Left lobe of liver (tissue), 2 donors: ENCODE results near the gene SCAMP2. TPM values are rescaled to one million over a fixed set of nuclear protein-coding genes. Genes with fewer than 3 reads are reported as not detected.
A peak's percentile ranks its signal among the peaks of the same experiment; 100 is the strongest.

ENCODE experiments used
- ATAC-seq: fragments of 200-7000 bp; cut with Tn5 transposase; one replicate; pipeline ENCODE4 v1.9.1; 2020; ENCODE audit warnings: mild to moderate bottlenecking, moderate library complexity
- DNase-seq: peaks from one replicate; pipeline ENCODE4 v3.0.0-alpha.2; 2020; ENCODE audit warnings: low spot score
- total RNA-seq: library from RNA; stranded (reverse); gene quantifications from one replicate; pipeline ENCODE4 v1.2.1, GENCODE V29; 2021
- donor health status: DM: no; HTN: no; CAD: no; lungs with moderate emphysema.
- donor health status: DM: no; HTN: yes; CAD: no.

SCAMP2 gene
- total RNA-seq, 1 donor from 2014 or later = 36.1 TPM

DNA sequence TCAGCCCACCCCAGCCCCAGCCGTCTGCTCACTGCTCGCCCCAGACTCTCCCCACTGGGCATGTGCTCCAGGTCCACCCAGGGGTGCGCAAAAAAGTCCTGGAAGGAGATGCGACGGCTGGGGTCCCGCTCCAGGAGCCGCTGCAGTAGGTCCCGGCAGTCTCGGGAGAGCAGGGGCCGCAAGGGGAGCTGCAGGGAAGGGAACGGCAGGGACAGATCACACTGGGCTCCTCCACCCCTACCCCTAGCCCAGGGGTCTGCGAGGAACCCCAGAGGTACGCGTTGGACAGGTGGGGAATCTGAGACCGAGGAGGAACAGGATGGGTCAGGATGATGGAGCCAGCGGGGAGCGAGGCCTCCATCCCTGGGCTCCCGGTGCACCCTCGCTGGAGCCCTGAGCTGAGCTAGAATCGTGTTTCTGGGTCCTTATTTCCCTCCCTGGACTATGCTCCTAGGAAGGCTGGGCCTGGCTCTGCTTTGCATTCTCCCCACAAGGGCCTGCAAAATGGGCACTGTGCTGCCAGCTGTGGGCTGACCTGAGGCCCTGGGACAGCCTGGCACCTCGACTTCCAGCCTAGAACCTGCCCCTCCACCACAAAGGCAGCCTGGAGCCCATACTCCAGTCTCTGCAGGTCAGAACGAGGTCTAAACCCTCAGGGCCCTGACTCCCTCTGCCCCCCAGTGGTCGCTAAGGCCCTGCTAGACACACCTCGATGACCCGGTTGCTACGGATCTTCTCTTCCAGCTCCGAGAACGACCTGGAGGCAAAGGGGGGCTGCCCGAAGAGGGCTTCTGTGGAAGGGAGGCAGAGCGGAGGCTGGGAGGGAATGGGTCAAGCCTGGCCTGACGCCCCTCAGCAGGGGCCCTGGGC is 33.4 kb downstream of the SCAMP2 start:
- DNase-seq = no peak
- no peak for ATAC-seq

DNA sequence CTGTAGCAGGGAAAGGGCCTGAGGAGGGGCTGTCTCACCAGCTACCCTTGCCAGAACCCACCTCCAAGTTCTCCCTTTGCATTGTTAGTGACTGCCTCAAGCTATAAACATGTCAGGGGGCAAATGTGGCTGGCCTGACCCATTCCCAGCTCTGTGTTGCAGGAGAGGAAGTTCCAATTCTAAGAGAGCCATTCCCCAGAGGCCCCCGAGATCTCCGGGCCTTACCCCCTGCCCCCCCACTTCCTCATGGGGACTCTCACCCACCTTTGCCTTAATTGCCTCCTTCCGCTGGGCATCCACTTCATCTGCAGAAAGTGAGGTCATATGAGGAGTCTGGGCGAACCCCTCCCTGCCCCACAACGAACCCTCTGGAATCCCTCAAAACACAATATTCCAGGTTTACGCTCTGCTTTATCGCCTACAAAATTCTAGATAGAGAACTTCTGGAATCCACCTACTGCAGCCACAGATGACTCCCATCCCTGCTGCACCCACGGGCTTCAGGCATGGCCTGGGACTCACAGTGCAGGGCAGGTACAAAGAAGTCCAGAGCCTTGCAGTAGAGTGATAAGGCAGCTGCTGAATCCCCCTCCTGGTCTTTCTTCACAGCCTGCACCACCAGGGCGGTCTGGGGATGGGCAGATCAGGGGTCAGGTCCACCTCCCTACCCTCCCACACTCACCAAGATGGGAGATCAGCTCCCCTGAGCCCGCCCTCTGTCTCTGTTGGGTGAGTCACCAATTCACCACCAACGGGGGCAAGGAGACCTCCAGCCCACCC is 34.2 kb downstream of the SCAMP2 start:
- no peak for DNase-seq
- no peak for ATAC-seq

DNA sequence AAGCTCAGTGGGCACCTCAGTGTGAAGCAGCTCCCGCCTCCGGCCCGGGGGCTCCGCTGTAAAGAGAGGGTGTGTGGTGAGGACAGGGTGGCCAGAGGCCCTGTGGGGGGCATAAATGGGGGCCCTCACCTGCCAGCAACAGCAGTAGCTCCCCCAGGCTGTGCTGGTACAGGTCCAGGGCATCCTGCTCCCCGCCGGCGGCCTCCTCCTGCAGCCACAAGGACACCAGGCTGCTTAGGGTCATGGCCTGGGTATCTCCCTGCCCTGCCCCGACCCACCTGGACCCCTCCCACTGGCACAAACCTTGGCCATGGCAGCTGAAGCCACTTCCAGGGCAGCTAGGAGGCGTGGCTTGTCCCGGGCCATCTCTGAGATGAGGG is 35.0 kb downstream of the SCAMP2 start:
- ATAC-seq (no peak), DNase-seq (no peak)

DNA sequence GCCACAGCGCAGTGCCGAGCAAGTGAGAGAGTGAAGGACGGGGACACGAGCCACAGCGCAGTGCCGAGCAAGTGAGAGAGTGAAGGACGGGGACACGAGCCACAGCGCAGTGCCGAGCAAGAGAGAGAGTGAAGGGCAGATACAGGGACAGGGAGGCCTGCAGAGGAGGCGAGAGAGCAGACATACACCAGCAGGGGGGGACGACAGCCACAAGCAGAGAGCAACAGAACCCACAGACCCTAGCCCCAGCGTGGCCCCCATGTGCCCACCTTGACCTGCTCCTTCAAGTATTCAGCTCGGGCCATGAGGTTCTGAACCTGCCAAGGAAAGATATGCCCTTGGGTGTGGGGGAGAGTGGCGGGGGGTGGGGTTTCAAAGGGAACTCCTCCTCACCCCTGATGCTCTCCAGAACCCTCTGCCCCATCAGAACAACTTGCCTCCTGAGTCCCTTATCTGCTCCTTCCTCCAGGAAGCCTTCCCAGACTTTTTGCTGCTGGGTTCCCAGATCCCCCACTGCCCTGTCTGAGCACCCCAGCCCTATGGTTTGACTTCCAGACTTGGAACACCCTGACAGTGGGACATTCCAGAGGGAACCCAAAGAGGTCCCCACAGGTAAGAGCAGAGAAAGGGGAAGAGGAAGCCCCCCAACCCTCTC is 35.6 kb downstream of the SCAMP2 start:
- no peak for DNase-seq

DNA sequence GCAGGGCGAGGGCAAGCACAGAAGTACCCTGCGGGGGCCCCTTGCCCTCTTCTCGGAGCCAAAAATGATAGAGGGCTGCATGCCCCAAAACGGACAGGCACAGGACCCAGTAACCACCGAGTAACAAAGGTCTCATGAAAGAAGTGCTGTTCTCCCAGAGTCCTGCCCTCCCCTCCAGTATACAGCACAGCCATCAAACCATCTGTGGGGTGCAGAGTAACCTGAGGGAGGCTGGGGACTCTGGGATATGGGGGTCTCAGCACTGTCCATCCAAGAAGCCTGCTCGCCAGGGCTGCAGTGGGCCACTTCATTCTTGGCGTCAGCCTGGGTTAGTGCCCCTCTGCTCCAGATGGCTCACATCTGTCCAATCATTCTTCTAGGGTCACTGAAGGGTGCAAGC is 36.3 kb downstream of the SCAMP2 start:
- DNase-seq = no peak
- no peak for ATAC-seq

More for the DNA sequence above, 35.6 kb downstream of the SCAMP2 start:
- ATAC-seq = no peak

DNA sequence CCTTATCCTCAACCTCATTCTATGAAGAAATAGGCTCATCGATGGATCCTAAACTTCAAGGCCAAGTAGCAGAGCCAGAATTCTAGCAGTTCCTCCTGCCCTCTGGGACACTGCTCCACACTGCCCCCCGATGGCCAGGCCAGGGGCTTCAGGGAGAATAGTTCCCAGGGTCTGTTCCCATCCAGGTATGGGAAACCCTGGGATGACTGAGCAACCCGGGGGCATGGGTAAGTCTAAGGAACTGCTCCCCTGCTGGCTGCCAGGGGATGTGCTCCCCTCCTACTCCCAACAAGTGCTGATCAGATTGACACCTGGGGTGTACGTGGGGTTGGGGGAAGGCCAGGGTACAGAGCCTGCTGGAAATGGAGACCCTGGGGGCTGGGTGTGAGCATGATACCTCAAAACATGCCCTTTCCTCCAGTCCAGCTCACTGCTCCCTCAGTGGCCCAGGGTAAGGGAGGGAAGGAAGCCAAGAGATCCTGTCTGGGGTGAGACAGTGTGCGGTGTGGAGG is 37.8 kb downstream of the SCAMP2 start:
- ATAC-seq = peak; percentile 75

DNA sequence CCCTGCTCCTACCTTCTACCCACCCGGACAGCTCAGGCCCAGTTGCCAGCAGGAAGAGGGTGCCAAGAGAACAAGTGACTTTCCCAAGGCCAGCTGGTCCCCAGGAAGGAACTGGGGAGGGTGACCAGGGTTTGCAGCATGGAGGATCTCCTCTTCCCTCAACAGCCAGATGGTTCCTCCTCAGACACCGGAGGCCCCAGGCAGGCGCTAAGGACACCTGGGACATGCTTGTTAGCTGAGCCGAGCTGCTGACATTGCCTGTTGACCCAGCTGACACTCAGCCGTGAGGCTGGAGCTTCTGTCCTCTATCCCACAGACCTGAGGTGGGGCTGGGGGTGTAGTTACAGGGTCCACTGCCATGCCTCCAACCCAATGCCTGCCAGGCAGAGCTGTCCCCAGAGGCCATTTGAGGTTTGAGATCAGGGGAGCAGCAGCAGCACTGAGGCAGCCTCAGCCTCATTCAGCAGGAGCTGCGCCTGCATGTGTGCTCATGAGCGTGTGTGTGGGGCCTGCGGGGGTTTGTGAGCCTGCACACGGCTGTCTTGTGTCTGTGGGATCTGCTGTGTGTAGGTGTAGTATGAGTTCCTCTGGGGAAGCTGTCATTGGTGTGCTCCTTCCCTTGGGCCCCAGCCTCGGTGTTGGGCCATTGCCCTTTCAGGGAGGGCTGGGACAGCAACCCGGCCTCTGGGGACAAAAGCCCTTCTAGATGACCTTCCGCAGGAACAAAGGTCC is 39.6 kb downstream of the SCAMP2 start:
- ATAC-seq (no peak), DNase-seq (no peak)

More for the DNA sequence above, 37.8 kb downstream of the SCAMP2 start:
- peak; percentile 65 for DNase-seq

DNA sequence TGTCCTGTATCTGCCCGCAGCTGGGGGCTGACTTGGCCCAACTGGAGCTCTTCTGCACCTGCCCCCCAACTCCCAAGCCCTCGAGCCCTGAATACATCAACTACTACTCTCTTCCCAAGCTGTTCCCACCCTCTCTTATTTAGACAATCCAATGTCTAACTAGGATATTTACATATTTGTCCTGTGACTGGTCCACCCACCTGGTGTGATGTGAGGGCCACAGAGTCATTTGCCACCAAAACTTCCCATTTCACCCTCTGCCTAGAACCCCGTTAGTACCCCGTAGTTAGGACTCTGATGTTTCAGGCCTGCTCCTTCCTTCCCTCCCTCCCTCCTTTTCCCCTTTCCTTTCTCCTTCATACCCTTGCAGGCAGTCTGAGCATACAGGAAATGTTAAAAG is 40.3 kb downstream of the SCAMP2 start:
- no peak for ATAC-seq
- no peak for DNase-seq

DNA sequence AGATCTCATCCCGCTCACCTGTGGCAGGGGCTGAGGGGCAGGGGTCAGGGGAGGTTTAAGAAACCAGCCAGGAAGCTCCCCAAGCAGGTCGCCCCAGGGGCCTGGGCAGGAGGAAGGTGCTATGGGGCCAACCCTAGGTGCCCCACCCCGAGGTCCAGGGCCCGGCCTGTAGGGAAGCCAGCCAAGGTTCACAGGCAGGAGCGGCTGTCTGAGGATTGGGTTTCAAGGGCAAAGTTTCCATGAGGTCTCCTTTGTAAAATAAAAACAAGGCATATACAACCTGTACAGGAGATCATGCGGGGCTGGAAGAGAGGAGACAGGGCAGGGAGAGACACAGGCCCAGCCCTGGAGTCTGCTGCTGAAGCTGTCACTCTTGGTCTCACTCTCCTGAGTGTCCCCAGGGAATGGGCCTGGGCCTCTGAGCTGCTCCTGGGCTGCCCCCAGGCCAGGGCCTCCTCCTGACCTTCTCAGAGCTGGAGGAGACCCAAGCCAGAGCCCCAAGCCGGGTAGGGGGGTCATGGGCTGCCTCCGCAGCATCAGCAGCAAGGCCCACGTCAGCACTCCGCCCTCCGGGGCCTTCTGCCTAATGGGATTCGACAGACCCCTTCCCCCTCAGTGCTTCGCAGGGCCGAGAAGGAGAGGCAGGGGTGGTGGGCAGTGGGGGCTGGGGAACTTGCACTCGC is 41.2 kb downstream of the SCAMP2 start:
- peak; percentile 46 for ATAC-seq
- no peak for DNase-seq

DNA sequence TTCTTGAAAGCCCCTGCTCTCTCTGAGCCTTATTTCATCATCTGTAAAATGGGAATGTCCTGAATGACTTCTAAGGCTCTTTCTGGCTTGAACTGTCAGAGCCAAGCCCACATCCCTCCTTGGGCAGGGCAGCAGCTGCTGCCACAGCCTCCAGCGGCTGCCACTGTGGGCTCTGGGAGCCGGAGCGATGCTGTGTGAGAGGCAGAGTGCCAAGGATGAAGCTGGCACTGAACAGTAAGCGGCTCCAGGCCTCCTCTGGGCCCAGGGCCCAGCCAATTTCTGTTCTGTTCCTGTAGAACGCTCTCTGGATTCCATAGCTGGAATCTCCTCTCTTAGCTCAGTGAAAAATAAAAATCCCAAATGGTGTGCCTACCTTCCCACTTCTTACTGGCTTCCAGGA is 42.3 kb downstream of the SCAMP2 start:
- ATAC-seq (peak; percentile 25), DNase-seq (no peak)

DNA sequence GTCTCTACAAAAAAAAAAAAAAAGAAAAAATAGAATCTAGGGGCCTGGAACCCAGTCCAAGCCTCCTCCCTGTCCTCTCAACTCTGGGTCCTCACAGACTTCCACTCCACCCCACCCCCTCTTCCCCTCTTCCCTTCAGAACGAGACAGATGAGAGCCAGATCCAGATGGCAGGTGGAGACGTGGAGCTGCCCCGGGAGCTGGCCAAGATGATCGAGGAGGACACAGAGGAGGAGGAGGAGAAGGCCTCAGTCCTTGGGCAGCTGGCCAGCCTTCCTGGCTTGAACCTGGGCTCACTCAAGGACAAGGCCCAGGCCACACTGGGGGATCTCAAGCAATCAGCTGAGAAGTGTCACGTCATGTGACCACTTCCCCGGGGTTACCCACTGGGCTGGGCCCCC is 43.2 kb downstream of the SCAMP2 start:
- ATAC-seq (no peak), DNase-seq (no peak)

DNA sequence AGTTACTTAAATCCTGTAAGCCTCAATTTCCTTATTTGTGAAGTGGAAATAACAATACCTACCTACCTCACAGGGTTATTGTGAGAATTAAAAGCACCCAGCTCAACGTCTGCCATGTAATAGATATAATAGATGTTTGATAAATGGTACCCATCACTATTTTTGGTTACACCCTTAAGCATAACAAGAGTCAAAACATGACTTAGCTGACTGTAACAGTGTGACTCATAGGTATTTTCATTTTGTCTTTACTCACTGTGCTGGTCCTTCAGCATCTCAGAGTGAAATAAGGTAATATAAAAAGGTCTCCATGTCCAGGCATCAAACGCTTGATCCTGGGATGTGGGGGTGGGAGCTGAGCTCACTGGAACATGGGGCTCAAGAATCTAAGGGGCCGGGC is 43.7 kb downstream of the SCAMP2 start:
- DNase-seq (no peak), ATAC-seq (no peak)

DNA sequence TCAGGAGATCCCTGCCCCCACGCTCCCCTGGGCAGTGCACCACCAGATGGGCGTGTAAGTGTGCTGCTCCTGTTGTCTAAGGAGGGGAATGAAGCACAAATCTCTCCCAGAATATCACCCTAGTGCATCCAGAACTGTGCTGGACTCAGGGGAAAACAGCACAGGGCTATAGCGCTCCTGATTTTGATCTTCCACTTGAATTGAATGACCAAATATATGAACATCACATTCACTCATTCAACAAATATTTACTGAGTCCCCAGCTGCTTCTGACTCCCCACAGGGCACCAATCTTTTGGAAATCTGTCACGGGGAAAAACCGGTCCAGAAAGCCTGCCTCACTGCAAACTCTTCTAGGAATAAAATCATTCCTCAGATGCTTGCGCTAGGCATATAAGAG is 44.3 kb downstream of the SCAMP2 start:
- ATAC-seq = no peak
- DNase-seq = no peak

DNA sequence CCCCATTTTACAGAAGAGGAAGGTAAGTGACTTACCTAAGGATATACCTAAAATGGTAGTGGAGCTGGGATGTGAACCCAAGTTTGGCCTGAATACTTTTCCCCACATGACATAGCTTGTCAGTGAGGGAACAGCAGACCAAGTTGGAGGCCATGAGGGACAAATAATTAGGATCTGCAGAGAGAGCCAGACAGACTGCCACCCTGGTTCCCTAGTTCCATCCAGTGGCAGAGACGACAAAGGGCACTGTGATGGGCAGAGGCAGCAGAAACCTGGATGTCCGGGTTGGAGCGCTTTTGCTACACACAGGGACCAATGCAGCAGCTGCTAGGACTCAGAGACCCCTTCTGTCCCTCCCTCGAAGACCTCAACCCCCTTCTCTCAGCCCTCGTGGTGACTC is 45.6 kb downstream of the SCAMP2 start:
- ATAC-seq (no peak), DNase-seq (no peak)

DNA sequence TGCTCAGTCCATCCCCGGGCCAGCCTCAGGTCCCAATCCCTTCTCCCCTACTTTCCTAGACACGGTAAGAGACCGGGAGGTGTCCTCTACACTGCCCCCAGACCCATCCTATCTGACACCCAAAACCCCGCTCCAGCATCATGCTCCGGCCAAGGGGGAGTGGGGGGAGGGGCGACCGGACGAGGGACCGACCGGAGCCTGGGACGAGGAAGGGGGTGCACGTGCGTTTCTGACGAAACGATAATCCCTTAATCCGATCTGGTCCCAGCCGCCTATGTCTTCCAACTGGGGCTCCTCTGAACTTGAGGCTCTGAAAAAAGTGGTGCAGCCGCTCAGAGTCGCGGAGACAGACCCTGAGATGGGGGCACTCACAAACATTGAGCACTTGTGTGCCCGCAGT is 46.2 kb downstream of the SCAMP2 start:
- no peak for ATAC-seq
- no peak for DNase-seq

DNA sequence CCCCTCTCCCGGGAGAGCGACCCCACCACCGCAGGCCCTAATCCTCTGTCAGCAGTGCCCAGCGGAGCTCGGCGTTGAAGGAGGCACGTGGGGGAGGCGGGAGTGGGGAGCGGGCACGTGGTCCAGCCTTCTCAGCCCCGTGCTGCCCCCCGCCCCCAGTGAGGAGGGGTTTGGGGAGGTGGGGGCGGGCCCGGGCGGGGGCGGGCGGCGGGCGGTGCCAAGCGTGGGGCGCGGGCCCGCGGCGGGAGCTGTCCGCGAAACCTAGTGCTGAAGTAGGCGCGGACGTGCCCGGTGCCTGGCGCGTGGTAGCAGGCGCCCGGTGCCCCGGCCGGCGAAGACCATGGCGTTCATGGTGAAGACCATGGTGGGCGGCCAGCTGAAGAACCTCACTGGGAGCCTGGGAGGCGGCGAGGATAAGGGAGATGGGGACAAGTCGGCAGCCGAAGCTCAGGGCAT is 46.8 kb downstream of the SCAMP2 start, which contains the start of gene CPLX3:
Gene CPLX3, plus strand, starts transcription at position 264 of the 456 bp plus-strand sequence. Its CDS starts 77 bp downstream, at position 341.
- ATAC-seq = peak; percentile 86
- no peak for DNase-seq

DNA sequence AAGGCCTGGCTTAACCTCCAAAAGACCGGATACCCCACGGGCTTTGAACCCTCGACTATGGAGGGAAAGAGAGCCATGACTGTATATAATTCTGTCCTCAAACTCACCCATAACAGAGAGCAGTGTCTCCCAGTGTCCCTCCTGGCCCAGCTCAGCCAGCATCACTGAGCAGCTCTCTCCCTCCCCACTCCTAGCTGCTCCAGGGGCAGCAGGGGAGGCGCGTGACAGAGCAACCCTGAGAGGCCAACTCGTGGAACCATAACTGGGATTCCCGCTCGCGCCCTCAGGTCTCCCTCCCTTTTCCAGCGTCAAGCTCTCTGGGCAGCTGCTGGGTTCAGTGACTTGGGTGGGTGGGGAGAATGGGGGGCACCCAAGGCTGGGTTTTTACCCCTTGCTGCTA is 47.3 kb downstream of the SCAMP2 start:
- no peak for DNase-seq
- no peak for ATAC-seq

DNA sequence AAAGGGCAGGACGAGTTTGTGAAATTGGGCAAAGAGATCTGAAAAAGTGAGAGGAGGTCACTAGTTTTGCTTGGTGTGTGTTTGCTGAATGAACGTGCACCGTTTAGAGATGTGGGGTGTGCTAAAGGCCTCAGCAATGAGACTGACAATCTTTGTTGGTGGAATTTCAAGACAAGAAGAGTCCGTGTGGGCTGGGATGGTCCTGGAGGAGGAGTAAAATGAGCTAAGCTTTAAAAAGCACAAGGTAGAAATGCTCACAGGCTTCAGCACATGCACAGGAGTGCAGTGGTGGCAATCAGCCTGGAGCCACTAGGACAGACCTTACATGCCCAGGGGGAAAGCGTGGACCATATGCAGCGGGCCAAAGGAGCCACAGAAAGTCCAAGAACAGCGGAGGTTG is 48.2 kb downstream of the SCAMP2 start:
- ATAC-seq (no peak), DNase-seq (no peak)

DNA sequence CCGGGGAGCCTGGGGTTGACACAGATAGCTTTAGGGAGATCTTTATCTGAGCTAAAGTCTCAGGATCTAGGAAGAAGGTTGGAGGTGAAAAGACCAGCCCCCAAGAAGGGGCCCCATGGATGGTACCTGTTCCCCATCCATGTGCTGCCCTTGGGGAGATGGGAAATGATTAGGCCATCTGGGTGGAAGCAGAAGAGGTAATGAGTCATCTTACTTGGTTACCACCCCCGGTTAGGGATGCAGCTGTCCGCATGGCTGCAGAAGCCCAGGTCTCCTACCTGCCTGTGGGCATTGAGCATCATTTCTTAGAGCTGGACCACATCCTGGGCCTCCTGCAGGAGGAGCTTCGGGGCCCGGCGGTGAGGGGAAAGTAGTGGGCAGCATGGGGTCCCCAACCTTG is 49.8 kb downstream of the SCAMP2 start:
- DNase-seq (no peak), ATAC-seq (no peak)

DNA sequence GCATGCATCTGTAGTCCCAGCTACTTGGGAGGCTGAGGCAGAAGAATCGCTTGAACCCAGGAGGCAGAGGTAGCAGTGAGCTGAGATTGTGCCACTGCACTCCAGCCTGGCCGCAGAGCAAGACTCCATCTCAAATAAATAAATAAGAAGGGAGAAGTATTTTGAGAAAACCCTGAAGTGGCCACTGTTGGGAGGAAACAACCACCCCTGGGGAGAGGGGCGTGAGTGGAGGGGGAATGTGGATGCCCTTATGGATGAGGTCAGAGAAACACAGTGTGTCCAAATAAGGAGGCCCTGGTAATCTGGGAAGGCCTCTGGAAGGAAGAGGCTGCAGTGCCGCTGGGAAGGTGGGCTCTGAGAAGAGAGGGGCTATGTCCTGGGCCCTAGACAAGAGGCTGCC is 50.9 kb downstream of the SCAMP2 start:
- ATAC-seq = no peak
- no peak for DNase-seq
